ENCODE data around the gene CYSRT1. TPM values are rescaled to one million over a fixed set of nuclear protein-coding genes. Genes with fewer than 3 reads are reported as not detected.

The CYSRT1 gene
- total RNA-seq, 2 experiments from 2014 or later: 1.7 to 2.9 TPM

DNA sequence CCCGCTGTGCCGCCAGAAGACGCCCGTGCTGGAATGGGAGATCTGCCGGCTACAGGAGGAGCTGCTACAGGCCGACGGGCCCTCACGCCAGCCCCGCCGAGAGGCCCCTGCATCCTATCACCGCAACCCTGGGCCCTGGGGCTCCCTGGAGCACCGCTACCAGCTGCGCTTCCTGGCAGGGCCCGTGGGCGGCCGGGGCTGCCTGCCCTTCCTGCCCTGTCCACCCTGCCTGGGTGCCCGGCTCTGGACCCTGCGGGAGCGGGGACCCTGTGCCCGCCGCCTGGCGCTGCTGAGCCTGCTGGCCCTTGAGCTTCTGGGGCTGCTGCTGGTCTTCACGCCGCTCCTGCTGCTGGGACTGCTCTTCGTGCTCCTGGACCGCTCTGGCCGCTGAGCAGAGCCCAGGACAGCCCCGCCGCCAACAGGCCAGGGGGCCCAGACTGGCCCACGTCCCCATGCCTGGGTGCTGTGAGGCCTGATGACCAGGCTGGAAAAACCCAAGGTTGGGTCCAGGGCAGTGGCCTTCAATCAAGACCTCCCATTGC lies 6.7 kb upstream of the CYSRT1 start:
- intact Hi-C loops (cut with micrococcal nuclease; ENCODE audit: unreplicated experiment): no loop called here
- no peak for DNase-seq (ENCODE audit: low spot score)
- POLR2A ChIA-PET: no interaction called here
- Histone ChIP-seq H3K79me2 (ENCODE audit: insufficient read depth, low read depth, low read length) (no peaks in the 10 kb centered on the region), H3K9me3 (ENCODE audit: low read length) (no peaks in the 10 kb centered on the region), H3K27ac (ENCODE audit: low read depth, low read length, poor library complexity, severe bottlenecking) (no peak overlapping the region), H4K20me1 (ENCODE audit: insufficient read depth, low read length) (no peaks in the 10 kb centered on the region), H3K9me2 (ENCODE audit: insufficient read depth, low read length) (no peaks in the 10 kb centered on the region), H3K4me1 (ENCODE audit: insufficient read depth, low read length, poor library complexity, severe bottlenecking) (peaks cover 15% of the 10 kb centered on the region), H3K4me2 (ENCODE audit: low read length) (no peak overlapping the region), H3K36me3 (ENCODE audit: insufficient read depth, low read length) (peaks cover 49% of the 10 kb centered on the region; the same call in 1 of the 2 replicates), H2AFZ (ENCODE audit: low read length) (no peak overlapping the region), H3K4me3 (ENCODE audit: low read depth, low read length, poor library complexity, severe bottlenecking) (no peak overlapping the region)
- no TSS peak for BruUV-seq (replicated peaks)
- no peak for TF ChIP-seq EZH2phosphoT487 (IDR thresholded peaks at IDR 0.05; ENCODE audit: borderline replicate concordance, low read depth, low read length)
- TF ChIP-seq, protein P1, sequence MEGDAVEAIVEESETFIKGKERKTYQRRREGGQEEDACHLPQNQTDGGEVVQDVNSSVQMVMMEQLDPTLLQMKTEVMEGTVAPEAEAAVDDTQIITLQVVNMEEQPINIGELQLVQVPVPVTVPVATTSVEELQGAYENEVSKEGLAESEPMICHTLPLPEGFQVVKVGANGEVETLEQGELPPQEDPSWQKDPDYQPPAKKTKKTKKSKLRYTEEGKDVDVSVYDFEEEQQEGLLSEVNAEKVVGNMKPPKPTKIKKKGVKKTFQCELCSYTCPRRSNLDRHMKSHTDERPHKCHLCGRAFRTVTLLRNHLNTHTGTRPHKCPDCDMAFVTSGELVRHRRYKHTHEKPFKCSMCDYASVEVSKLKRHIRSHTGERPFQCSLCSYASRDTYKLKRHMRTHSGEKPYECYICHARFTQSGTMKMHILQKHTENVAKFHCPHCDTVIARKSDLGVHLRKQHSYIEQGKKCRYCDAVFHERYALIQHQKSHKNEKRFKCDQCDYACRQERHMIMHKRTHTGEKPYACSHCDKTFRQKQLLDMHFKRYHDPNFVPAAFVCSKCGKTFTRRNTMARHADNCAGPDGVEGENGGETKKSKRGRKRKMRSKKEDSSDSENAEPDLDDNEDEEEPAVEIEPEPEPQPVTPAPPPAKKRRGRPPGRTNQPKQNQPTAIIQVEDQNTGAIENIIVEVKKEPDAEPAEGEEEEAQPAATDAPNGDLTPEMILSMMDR (conservative IDR thresholded peaks at IDR 0.05; ENCODE audit: low read length): no peak
- CTCF ChIA-PET (ENCODE audit: unreplicated experiment): no interaction called here

DNA sequence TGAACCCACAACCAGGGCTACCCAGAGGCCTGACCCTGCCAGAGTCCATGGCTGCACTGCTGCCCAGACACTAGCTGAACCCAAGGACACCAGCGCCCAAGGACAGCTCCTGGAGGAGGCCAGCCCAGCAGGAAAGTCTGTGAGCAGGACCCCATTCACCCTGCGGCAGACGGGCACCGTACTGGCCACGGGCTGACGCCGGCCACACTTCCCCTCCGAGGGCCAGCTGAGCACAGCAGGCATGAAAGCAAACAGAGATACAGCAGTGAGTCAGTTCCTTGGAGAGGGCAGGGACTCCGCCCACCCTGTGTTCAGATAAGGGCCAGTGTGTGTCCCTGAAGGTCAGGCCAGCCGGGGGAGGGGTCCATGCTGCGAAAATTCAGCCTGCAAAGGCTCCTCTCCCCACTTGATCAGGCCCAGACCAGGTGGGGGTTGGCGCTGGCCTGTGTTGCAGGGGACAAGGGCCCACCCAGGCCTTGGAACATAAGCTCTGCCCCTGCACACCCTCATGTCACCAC lies 6.2 kb upstream of the CYSRT1 start:
- DNase-seq (ENCODE audit: low spot score): no peak
- no peak for TF ChIP-seq EZH2phosphoT487 (IDR thresholded peaks at IDR 0.05; ENCODE audit: borderline replicate concordance, low read depth, low read length)
- no peaks in the 10 kb centered on the region for H4K20me1 ChIP-seq (ENCODE audit: insufficient read depth, low read length)
- H2AFZ ChIP-seq (ENCODE audit: low read length): no peak overlapping the region
- CTCF ChIA-PET (ENCODE audit: unreplicated experiment): no interaction called here
- peaks cover 47% of the 10 kb centered on the region; the same call in 1 of the 2 replicates for H3K36me3 ChIP-seq (ENCODE audit: insufficient read depth, low read length)
- POLR2A ChIA-PET: interaction anchor here (0.6 kb wide), 1 partner anchor 16 kb away, joined by 6 read pairs; no protein-coding TSS in a partner anchor
- no peaks in the 10 kb centered on the region for H3K9me3 ChIP-seq (ENCODE audit: low read length)
- no peak overlapping the region for H3K4me2 ChIP-seq (ENCODE audit: low read length)
- no peaks in the 10 kb centered on the region for H3K9me2 ChIP-seq (ENCODE audit: insufficient read depth, low read length)
- H3K79me2 ChIP-seq (ENCODE audit: insufficient read depth, low read depth, low read length): no peaks in the 10 kb centered on the region
- H3K27ac ChIP-seq (ENCODE audit: low read depth, low read length, poor library complexity, severe bottlenecking): no peak overlapping the region
- intact Hi-C loops (cut with micrococcal nuclease; ENCODE audit: unreplicated experiment): no loop called here
- H3K4me3 ChIP-seq (ENCODE audit: low read depth, low read length, poor library complexity, severe bottlenecking): no peak overlapping the region
- BruUV-seq (replicated peaks): no TSS peak
- H3K4me1 ChIP-seq (ENCODE audit: insufficient read depth, low read length, poor library complexity, severe bottlenecking): peaks cover 15% of the 10 kb centered on the region

- BruUV-seq (replicated peaks): no TSS peak
- CTCF ChIA-PET (ENCODE audit: unreplicated experiment): no interaction called here
Observed at GRCh38 chr9:137219757-137220316, 5.1 kb upstream of the CYSRT1 start.

More at GRCh38 chr9:137219757-137220316, 5.1 kb upstream of the CYSRT1 start:
- intact Hi-C loops (cut with micrococcal nuclease; ENCODE audit: unreplicated experiment): no loop called here
- Histone ChIP-seq H3K79me2 (ENCODE audit: insufficient read depth, low read depth, low read length) (no peaks in the 10 kb centered on the region), H4K20me1 (ENCODE audit: insufficient read depth, low read length) (no peaks in the 10 kb centered on the region), H3K4me1 (ENCODE audit: insufficient read depth, low read length, poor library complexity, severe bottlenecking) (peaks cover 19% of the 10 kb centered on the region), H3K4me3 (ENCODE audit: low read depth, low read length, poor library complexity, severe bottlenecking) (no peak overlapping the region), H3K9me3 (ENCODE audit: low read length) (no peaks in the 10 kb centered on the region), H3K36me3 (ENCODE audit: insufficient read depth, low read length) (peaks cover 38% of the 10 kb centered on the region; the same call in 1 of the 2 replicates), H3K27ac (ENCODE audit: low read depth, low read length, poor library complexity, severe bottlenecking) (no peak overlapping the region), H3K4me2 (ENCODE audit: low read length) (no peak overlapping the region), H3K9me2 (ENCODE audit: insufficient read depth, low read length) (no peaks in the 10 kb centered on the region), H2AFZ (ENCODE audit: low read length) (no peak overlapping the region)
- no peak for DNase-seq (ENCODE audit: low spot score)
- TF ChIP-seq, protein P1 (conservative IDR thresholded peaks at IDR 0.05; ENCODE audit: low read length): no peak
- no peak for TF ChIP-seq EZH2phosphoT487 (IDR thresholded peaks at IDR 0.05; ENCODE audit: borderline replicate concordance, low read depth, low read length)
- POLR2A ChIA-PET: no interaction called here

Data from OCI-LY7 (cell line).